Choroid plexus epithelial cell (primary cell): ENCODE results near the gene RYR2.

Experiments used
- DNase-seq: peaks from one replicate; pipeline ENCODE4 v3.0.0-alpha.2; 2010; ENCODE audit warnings: low read depth
- H3K4me3 ChIP-seq: 2 replicates; pipeline ENCODE4 v1.5.1; 2011; ENCODE audit warnings: low read depth, mild to moderate bottlenecking, control low read depth, low read length, moderate library complexity
- CTCF ChIP-seq: conservative IDR thresholded peaks from 2 replicates; pipeline ENCODE4 v1.5.1; 2011; ENCODE audit warnings: low read depth, mild to moderate bottlenecking, control low read depth, inconsistent platforms, low read length, moderate library complexity

The RYR2 gene

GRCh38 chr1:237029850-237030535 lies 12.0 kb upstream of the RYR2 start:
- DNase-seq, result no peak
- no peak overlapping the region for H3K4me3 ChIP-seq
- no peak for TF ChIP-seq CTCF

- no peak for DNase-seq
- no peak for TF ChIP-seq CTCF
- H3K4me3 ChIP-seq, result no peak overlapping the region
These were observed 10.5 kb upstream of the RYR2 start for GRCh38 chr1:237031480-237031879.

DNA sequence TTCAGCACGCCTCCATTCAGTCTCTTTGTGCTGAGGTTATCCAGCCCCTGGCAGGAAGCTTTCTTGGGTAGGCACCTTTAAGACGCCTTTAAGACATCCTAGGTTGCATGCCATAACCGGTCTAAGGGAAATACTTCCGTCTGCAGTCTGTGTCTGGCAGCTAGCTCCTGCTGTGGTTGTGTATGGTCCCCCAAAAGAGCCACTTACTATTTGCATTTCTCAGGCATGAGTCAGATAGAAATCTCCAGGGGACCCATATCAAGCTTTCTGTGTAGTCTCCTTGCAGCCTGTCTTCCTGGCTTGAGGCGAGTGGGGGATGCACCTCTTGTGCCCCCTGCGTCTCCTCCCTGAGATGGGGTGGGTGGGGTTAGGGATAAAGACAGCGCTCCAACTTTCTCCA lies 10.0 kb upstream of the RYR2 start:
- no peak overlapping the region for H3K4me3 ChIP-seq
- DNase-seq, result peak; percentile 67
- TF ChIP-seq CTCF, result no peak

GRCh38 chr1:237033061-237033460 lies 8.9 kb upstream of the RYR2 start:
- H3K4me3 ChIP-seq, result no peak overlapping the region
- no peak for TF ChIP-seq CTCF
- DNase-seq, result no peak

GRCh38 chr1:237033804-237034203 lies 8.2 kb upstream of the RYR2 start:
- no peak for TF ChIP-seq CTCF
- H3K4me3 ChIP-seq, result no peak overlapping the region
- no peak for DNase-seq

DNA sequence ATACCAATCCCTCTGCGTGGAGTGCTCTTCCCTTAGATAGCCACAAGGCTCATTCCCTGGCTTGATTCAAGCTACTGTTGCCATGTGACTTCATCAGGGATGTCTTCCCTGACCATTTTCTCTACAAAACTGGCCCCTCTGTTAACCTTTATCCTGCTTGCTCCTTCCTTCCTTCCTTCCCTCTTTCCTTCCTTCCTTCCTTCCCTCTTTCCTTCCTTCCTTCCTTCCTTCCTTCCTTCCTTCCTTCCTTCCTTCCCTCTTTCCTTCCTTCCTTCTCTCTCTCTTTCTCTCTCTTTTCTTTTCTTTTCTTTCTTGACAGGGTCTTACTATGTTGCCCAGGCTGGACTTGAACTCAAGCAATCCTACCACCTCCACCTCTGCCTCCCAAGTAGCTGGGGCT lies 6.2 kb upstream of the RYR2 start:
- no peak overlapping the region for H3K4me3 ChIP-seq
- TF ChIP-seq CTCF, result no peak
- no peak for DNase-seq

DNA sequence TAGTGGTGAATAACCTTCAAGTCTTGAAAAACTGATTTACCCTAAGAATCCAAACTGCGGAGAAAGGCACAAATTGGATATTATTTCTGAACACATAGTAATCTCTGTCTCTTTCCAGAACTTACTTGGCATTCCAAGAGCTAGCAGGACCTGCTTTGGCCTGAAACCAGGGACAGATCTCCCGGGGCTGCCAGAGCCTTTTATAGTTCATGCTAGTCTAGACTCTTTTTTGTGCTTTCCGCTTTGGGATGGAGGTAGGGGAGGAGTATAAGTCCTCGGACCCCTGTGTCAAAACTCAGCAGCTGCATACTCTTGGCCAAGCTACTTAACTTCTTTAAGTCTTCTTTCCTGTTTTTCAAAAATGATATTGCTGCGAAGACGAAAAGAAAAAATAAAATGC lies 3.8 kb upstream of the RYR2 start:
- no peak for DNase-seq
- TF ChIP-seq CTCF, result no peak
- H3K4me3 ChIP-seq, result no peak overlapping the region
